SIG-M5 treated with dmso at 0.1 percent for 504 hours (cell line): ENCODE results near the gene TMEM114.

Experiments used
- DNase-seq: peaks from one replicate; lab custom pipeline; 2025; ENCODE audit not compliant: unreplicated experiment; lab: John Stamatoyannopoulos, UW

The TMEM114 gene

GRCh38 chr16:8589900-8590688 is at the start of gene TMEM114:
Gene TMEM114 (minus strand): TSS chr16:8590511. CDS start chr16:8589838, 673 bp downstream.
- no peak for DNase-seq

GRCh38 chr16:8639694-8640093 is 49.4 kb upstream of the TMEM114 start:
- no peak for DNase-seq

- no peak for DNase-seq
Observed at GRCh38 chr16:8634991-8635736, 44.9 kb upstream of the TMEM114 start.

- DNase-seq = peak; percentile 89
Observed at GRCh38 chr16:8632675-8633182, 42.4 kb upstream of the TMEM114 start.

- no peak for DNase-seq
Observed at GRCh38 chr16:8631818-8632465, 41.6 kb upstream of the TMEM114 start.

GRCh38 chr16:8631373-8631772 is 41.1 kb upstream of the TMEM114 start:
- no peak for DNase-seq

GRCh38 chr16:8630255-8630953 is 40.1 kb upstream of the TMEM114 start:
- DNase-seq = no peak

- DNase-seq = no peak
Observed at GRCh38 chr16:8628981-8629725, 38.8 kb upstream of the TMEM114 start.

- no peak for DNase-seq
Observed at GRCh38 chr16:8627456-8627855, 37.1 kb upstream of the TMEM114 start.

GRCh38 chr16:8626946-8627345 is 36.6 kb upstream of the TMEM114 start:
- DNase-seq = no peak

- no peak for DNase-seq
Observed at GRCh38 chr16:8625491-8626087, 35.3 kb upstream of the TMEM114 start.

GRCh38 chr16:8623634-8624033 is 33.3 kb upstream of the TMEM114 start:
- DNase-seq = no peak

- no peak for DNase-seq
Observed at GRCh38 chr16:8622315-8622656, 32.0 kb upstream of the TMEM114 start.

GRCh38 chr16:8621572-8622314 is 31.4 kb upstream of the TMEM114 start, which contains the start of gene METTL22:
Gene METTL22 (plus strand): TSS chr16:8621698. CDS start chr16:8625666, 3,968 bp downstream.
- peak; percentile 48 for DNase-seq

- DNase-seq = no peak
Observed at GRCh38 chr16:8621222-8621571, 30.9 kb upstream of the TMEM114 start.

- no peak for DNase-seq
Observed at GRCh38 chr16:8620535-8620934, 30.2 kb upstream of the TMEM114 start.

- DNase-seq = no peak
Observed at GRCh38 chr16:8619671-8620370, 29.5 kb upstream of the TMEM114 start.

GRCh38 chr16:8614435-8615029 is 24.2 kb upstream of the TMEM114 start:
- no peak for DNase-seq
